Measurements from ENCODE around the gene OR4D9.

Gene OR4D9

DNA sequence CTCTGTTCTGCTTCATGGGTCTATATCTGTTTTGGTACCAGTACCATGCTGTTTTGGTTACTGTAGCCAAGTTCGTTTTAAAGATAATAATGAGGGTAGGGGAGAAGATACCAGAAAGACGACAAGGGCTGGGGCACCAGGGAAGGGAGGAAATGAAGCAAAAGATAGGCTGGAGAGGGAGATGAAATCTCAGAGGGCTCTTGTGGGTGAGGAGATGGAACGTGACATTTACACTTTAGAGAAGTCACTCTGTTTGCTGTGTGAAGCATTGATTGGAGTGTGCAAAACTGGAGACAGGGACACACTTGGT, 33.5 kb downstream of the OR4D9 start:
- TF ChIP-seq GATA2 (IDR thresholded peaks at IDR 0.05; ENCODE audit: low read depth, low read length) (no peak), GATA3 (IDR thresholded peaks at IDR 0.05; ENCODE audit: low read depth, low read length) (no peak)

DNA sequence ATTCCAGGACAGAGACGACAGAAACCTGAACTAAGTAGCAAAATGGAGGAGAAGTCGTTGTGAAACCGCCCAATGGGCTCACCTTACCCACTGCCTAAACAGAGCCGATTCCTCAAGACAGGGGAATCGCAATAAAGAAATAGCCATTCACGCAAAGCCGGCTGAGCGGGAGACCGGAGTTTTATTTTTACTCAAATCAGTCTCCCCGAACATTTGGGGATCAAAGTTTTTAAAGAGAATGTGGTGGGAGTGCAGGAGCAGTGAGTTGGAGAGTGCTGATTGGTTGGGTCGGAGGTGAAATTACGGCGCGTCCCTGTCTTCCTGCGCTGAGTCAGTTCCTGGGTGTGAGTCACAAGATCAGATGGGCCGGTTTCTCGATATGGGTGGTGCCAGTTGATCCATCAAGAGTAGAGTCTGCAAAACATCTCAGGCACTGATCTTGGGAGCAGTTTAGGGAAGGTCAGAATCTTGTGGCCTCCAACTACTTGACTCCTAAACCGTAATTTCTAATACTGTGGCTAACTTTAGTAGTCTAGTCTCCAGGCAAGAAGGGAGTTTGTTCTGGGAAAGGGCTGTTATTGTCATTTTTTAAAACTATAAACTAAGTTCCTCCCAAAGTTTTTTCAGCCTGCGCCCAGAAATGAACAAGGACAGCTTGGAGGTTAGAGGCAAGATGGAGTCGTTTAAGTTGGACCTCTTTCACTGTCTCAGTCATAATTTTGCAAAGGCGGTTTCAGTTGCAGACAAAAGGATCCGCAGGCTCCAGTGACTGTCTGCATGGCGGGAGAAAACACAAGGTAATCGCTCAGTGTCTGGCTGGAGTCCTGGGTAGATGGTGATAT, 34.1 kb downstream of the OR4D9 start:
- TF ChIP-seq GATA2 (IDR thresholded peaks at IDR 0.05; ENCODE audit: low read depth, low read length) (no peak), GATA3 (IDR thresholded peaks at IDR 0.05; ENCODE audit: low read depth, low read length) (no peak)

DNA sequence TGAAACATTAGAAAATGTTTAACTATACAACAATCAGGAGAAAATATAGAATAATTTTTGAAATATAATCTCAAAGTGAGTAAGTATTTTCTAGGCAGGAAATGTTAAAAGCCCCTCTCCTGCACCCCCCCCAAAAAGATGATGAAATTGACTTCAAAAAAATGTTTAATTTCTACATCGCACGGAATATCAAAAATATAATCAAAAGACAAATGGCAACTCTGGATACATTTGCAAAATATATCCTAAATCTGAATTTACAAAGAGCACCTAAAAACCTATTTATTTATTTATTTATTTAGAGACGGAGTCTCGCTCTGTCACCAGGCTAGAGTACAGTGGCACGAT, 36.9 kb downstream of the OR4D9 start:
- TF ChIP-seq GATA2 (IDR thresholded peaks at IDR 0.05; ENCODE audit: low read depth, low read length) (no peak), GATA3 (IDR thresholded peaks at IDR 0.05; ENCODE audit: low read depth, low read length) (no peak)

DNA sequence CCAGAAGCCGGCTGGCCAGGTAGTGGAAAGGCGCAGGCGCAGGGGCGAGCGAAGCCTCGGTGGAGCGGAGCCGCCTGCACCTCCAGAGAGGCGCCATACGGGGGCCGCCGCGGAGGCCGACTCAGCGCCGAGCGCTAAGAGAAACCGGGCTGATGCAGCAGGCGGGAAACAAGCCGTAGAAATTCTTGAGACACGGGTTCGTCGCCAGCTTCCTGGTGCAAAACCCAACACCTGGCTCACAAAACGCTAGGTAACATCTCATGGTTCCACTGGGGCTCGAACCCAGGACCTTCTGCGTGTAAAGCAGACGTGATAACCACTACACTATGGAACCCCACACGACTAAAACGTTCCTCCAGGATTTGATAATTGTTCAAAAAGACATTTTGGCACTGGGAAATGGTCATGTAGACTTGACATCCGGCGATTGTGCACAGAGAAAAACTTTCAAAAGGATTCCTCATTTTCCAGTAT, 39.1 kb downstream of the OR4D9 start:
- TF ChIP-seq GATA2 (IDR thresholded peaks at IDR 0.05; ENCODE audit: low read depth, low read length): no peak
- no peak for TF ChIP-seq GATA3 (IDR thresholded peaks at IDR 0.05; ENCODE audit: low read depth, low read length)

DNA sequence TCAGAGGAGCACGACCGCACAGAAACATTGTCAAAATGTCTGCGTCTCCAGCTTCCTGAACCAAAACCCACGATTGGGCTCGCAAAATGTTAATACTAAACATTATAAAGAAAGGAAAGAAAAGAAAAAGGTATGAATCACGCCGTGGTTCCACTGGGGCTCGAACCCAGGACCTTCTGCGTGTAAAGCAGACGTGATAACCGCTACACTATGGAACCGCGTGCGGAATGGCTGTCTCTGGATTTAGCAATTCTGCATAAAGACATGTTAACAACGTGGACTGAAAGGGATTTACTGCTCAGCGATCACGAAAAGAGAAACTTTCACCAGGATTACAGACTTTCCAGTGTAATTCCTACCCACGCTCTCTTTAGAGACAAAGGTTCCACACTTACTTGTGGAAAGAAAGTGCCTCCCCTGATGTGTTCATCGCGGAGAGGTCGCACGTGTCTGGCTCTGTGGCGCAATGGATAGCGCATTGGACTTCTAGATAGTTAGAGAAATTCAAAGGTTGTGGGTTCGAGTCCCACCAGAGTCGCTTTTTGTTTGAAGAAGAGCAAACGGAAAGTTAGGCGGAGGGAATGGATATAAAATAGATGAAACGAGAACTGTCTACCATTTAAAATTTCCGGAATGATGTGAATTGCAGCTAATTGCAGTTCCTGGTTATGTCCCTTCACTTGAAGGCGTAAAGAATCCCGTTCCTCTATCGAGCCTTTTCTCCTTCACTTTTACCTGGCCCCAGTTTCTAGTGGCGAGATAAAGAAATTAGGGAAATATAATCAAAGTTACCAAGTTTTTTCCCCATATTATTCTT, 39.7 kb downstream of the OR4D9 start:
- no peak for TF ChIP-seq GATA2 (IDR thresholded peaks at IDR 0.05; ENCODE audit: low read depth, low read length)
- no peak for TF ChIP-seq GATA3 (IDR thresholded peaks at IDR 0.05; ENCODE audit: low read depth, low read length)

DNA sequence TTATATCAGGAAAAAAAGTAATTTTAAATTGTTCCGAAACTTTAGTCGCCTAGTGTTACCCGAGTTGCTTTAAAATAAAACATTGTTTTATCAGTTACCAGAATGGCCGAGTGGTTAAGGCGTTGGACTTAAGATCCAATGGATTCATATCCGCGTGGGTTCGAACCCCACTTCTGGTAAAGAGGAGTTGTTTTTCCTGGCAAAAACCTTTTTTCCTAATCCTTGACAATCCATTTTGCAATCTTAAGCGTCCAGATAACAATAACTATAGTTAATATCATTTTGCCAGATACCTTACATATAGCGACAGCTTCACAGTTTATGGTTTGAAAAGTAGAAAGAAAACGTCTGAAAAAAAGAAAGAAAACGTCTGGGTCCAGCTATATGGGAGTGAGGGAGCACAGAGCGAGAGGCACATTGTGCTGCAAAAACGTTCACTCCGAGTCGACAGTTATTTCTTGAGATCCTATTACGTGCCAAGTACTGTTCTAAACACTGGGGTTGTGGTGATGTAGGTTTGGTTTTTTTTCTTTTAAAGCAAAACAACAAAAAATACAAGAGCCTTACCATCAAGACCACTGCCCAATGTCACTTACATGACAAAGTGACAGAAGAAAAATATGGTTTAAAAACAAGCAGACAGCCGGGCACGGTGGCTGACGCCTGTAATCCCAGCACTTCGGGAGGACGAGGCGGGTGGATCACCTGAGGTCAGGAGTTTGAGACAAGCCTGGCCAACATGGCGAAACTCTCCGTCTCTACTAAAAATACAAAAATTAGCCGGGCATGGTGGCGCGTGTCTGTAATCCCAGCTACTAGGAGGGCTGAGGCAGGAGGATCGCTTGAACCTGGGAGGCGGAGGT, 40.6 kb downstream of the OR4D9 start:
- TF ChIP-seq GATA3 (IDR thresholded peaks at IDR 0.05; ENCODE audit: low read depth, low read length) (no peak), GATA2 (IDR thresholded peaks at IDR 0.05; ENCODE audit: low read depth, low read length) (no peak)

DNA sequence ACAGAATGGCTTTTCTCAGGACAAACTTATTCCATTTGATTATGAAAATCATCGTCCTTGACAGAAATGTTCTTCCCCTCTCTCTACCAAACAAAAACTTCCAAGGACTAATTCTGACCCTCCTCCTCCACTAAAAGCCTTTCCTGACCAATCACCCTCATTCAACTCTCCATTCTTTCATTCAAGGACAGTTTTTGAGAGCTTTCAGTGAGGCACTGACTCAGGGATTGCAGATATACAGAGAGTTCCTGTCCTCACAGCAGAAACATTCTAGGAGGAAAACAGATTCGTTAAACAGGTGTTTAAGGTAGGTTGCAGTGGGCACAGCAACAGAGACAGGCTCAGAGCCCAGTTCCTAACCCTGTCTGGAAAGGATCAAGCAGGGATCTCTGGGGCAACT, 41.5 kb downstream of the OR4D9 start:
- TF ChIP-seq GATA2 (IDR thresholded peaks at IDR 0.05; ENCODE audit: low read depth, low read length): no peak
- no peak for TF ChIP-seq GATA3 (IDR thresholded peaks at IDR 0.05; ENCODE audit: low read depth, low read length)

DNA sequence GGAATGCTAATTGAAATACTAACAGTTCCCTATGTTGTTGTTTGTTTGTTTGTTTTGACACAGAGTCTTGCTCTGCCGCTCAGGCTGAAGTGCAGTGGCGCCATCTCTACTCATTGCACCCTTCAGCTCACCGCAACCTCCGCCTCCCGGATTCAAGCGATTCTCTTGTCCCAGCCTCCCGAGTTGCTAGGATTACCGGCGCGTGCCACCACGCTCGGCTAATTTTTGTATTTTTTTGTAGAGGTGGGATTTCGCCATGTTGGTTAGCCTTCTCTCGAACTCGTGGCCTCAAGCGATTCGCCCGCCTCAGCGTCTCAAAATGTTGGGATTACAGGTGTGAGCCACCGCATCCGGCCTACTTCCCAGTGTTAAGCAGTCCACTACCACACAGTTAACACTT, 42.0 kb downstream of the OR4D9 start:
- TF ChIP-seq GATA2 (IDR thresholded peaks at IDR 0.05; ENCODE audit: low read depth, low read length): no peak
- TF ChIP-seq GATA3 (IDR thresholded peaks at IDR 0.05; ENCODE audit: low read depth, low read length): no peak

DNA sequence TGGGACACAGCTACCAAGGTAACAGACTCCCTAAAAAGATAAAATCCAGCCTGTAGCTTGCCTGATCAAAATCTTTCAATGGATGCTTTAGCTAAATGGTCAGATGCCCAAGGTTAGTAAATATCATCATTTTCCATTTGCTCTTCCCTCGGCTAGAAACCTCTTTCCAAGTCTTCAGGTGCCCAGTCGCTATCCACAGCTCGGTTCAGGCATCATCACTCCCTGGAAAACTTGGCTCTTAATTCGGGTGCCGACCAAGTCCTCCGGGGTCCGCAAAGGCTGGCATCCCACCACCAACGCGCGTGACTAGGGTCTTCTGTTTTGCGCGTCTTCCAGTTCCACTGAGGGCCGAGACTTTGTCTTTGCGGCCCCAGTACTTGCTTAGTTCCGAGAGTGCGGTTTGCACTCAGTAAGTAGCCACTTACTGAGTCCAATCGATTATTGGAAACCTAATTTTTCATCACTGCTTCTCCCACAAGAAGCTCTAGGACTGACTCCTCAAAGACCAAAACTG, 44.3 kb downstream of the OR4D9 start:
- TF ChIP-seq GATA3 (IDR thresholded peaks at IDR 0.05; ENCODE audit: low read depth, low read length): no peak
- TF ChIP-seq GATA2 (IDR thresholded peaks at IDR 0.05; ENCODE audit: low read depth, low read length): no peak

DNA sequence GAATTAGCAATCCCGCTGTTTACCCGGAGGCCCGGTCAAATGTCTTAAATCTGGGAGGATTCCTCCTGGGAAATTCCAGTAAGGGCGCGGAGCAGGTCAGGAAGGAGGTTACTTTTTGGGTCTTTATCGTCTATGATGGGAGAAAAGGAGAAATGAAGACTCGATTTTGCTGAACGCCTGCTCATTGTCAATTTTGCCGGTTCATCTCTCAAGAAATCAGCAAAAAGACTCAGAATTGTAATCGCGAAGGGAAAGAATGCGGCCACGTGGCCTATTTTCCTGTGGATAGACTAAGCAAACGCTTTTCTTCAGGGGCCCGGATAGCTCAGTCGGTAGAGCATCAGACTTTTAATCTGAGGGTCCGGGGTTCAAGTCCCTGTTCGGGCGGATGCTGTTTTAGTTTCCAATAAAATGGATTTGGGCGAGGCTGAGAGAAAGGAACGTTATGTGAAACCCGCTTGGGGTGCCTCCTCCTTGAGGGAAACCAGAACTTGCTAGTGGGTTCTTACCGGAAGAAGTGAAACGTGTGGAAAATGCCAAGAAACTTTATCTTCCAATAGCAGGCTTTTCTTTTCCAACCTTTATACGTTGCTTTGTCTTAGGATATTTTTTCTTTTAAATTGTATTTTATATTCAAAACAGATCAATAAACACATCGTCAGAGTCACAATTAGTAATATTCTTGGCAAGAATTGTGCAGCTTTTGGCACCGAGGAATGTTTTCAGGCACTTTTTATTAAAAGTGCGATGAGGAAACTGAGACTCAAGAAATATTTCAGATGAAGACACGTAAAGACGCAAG, 45.0 kb downstream of the OR4D9 start:
- no peak for TF ChIP-seq GATA2 (IDR thresholded peaks at IDR 0.05; ENCODE audit: low read depth, low read length)
- no peak for TF ChIP-seq GATA3 (IDR thresholded peaks at IDR 0.05; ENCODE audit: low read depth, low read length)

DNA sequence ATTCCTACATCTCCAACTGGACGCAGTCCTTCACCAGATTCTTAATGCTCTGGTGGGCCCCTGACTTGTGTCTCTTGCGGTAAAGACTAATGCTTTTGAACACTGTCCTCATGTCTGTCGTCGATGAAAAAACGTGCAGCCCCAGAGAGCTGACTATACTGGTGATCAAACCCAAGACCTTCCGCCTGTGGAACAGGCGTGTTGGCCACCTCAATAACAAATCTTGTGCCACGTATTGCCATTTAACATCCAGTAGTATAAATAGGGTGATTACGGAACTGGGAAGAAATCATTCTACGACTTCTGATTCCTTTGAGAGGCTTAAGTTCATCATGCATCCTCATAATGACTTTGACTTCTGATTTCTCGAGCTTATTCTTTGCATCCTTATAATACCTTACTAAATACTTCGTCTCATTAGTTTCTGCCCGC, 45.6 kb downstream of the OR4D9 start:
- TF ChIP-seq GATA3 (IDR thresholded peaks at IDR 0.05; ENCODE audit: low read depth, low read length) (no peak), GATA2 (IDR thresholded peaks at IDR 0.05; ENCODE audit: low read depth, low read length) (no peak)

DNA sequence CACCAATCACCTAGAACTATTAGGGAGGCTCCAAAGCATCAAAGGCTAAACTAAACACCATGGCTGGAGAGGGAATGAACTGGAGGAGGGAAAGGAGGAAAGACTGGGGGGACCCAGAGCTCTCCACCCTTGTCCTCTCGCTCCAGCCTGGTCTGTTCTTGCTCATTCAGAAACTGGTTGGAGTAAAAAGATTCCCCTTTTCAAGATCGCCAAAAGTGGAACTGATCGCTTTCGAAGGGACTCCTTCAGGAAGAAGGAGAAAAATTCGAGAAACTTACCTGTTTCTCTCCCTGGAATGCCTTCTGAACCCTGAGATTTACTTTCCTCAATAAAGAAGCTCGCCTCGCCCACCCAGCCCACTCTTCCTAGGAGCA, 46.9 kb downstream of the OR4D9 start:
- TF ChIP-seq GATA3 (IDR thresholded peaks at IDR 0.05; ENCODE audit: low read depth, low read length): no peak
- no peak for TF ChIP-seq GATA2 (IDR thresholded peaks at IDR 0.05; ENCODE audit: low read depth, low read length)

DNA sequence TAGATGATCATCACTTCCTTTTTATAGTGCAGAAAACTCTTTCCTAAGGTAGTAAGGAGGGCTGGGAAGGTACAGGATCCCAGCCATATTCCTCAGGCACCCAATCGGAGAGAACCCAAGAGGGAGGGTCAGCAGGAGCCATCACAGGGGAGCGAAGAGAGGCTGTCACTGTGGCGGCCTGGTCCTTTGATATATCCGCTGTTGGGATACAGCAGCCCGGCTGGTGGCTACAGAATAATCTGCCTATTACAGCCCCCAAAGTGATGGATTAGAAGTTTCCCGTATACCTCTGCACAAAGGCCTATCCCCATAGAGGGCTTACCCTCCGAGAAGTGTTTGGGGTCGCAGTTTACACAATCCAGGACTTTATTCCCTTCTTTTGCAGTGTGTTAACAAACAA, 48.5 kb downstream of the OR4D9 start:
- TF ChIP-seq GATA3 (IDR thresholded peaks at IDR 0.05; ENCODE audit: low read depth, low read length): no peak
- TF ChIP-seq GATA2 (IDR thresholded peaks at IDR 0.05; ENCODE audit: low read depth, low read length): no peak
